GM11168 (cell line): Measurements from ENCODE around the gene TMEM94.

ENCODE experiments used
- in situ Hi-C: fragments of 300-500 bp; cut with MboI; formaldehyde crosslinking; loops from one replicate; pipeline ENCODE4 v1.12.0; 2022; ENCODE audit warnings: low sequenced_read_pairs; ENCODE audit not compliant: unreplicated experiment

The TMEM94 gene

GRCh38 chr17:75491680-75492079 is 35.2 kb downstream of the TMEM94 start:
- in situ Hi-C loops, result loop anchor here (10.0 kb wide), 1 partner anchor 67 kb away; no protein-coding TSS in a partner anchor

- in situ Hi-C loops, result loop anchor here (10.0 kb wide), 1 partner anchor 68 kb away; no protein-coding TSS in a partner anchor
Observed at GRCh38 chr17:75492555-75493168, 36.2 kb downstream of the TMEM94 start.

GRCh38 chr17:75493476-75494129 is 37.2 kb downstream of the TMEM94 start:
- in situ Hi-C loops, result loop anchor here (10.0 kb wide), 1 partner anchor 69 kb away; no protein-coding TSS in a partner anchor

- in situ Hi-C loops, result loop anchor here (10.0 kb wide), 1 partner anchor 70 kb away; no protein-coding TSS in a partner anchor
Observed at GRCh38 chr17:75494326-75494877, 38.0 kb downstream of the TMEM94 start.

- in situ Hi-C loops, result loop anchor here (10.0 kb wide), 1 partner anchor 71 kb away; no protein-coding TSS in a partner anchor
Observed at GRCh38 chr17:75496005-75496404, 39.6 kb downstream of the TMEM94 start.

GRCh38 chr17:75498039-75498725 is 41.7 kb downstream of the TMEM94 start:
- in situ Hi-C loops, result loop anchor here (10.0 kb wide), 1 partner anchor 73 kb away; no protein-coding TSS in a partner anchor

GRCh38 chr17:75498726-75499213 is 42.3 kb downstream of the TMEM94 start:
- in situ Hi-C loops, result loop anchor here (10.0 kb wide), 1 partner anchor 74 kb away; no protein-coding TSS in a partner anchor

- in situ Hi-C loops, result loop anchor here (10.0 kb wide), 1 partner anchor 75 kb away; no protein-coding TSS in a partner anchor
Observed at GRCh38 chr17:75499313-75500022, 43.0 kb downstream of the TMEM94 start.

- in situ Hi-C loops, result no loop called here
Observed at GRCh38 chr17:75500419-75501216, 44.2 kb downstream of the TMEM94 start.

- in situ Hi-C loops, result no loop called here
Observed at GRCh38 chr17:75501378-75502071, 45.1 kb downstream of the TMEM94 start.

- in situ Hi-C loops, result no loop called here
Observed at GRCh38 chr17:75502072-75502720, 45.8 kb downstream of the TMEM94 start.

GRCh38 chr17:75502721-75503329 is 46.4 kb downstream of the TMEM94 start:
- in situ Hi-C loops, result no loop called here

GRCh38 chr17:75503337-75503950 is 47.0 kb downstream of the TMEM94 start:
- in situ Hi-C loops, result no loop called here

GRCh38 chr17:75503976-75504346 is 47.5 kb downstream of the TMEM94 start:
- in situ Hi-C loops, result no loop called here

- in situ Hi-C loops, result no loop called here
Observed at GRCh38 chr17:75504347-75505151, 48.1 kb downstream of the TMEM94 start.

GRCh38 chr17:75505152-75505409 is 48.6 kb downstream of the TMEM94 start:
- in situ Hi-C loops, result no loop called here

GRCh38 chr17:75505640-75506039 is 49.2 kb downstream of the TMEM94 start:
- in situ Hi-C loops, result no loop called here
